OCI-LY1 (cell line): ENCODE measurements around the gene ADGRV1.

Experiments
- EZH2 ChIP-seq: fragments of 200-600 bp; sonication (generic), shearing (Covaris generic); IDR thresholded peaks from 2 replicates; pipeline ENCODE4 v1.8.0; 2017; ENCODE audit warnings: borderline replicate concordance, mixed run types, mild to moderate bottlenecking, antibody characterized with exemption, low read length, moderate library complexity, mixed read lengths
- TF ChIP-seq, protein P1 (sequence below): fragments of 200-600 bp; sonication (generic), shearing (Covaris generic); IDR thresholded peaks from 2 replicates; pipeline ENCODE4 v1.5.1; 2017; ENCODE audit warnings: mild to moderate bottlenecking, antibody characterized with exemption, low read length, moderate library complexity, mixed read lengths

DNA sequence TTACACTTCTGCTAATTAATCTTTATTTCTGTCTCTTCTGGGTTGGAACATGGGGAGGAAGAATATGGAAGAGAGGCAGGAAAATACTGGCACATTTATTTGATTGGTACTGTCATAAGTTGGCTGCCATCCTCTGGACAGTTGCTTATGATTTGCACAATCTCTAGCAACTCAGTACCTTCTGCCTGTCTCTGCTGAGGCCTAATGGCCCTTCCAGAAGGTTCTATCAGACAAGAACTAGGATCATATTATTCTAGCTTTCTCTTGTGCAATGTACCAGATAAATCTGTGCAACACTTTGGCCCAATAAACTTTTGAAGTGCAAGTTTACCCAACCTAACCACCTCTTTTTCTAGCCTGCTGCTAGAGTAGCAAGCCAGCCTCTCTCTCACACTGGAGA is 489.5 kb downstream of the ADGRV1 start:
- TF ChIP-seq EZH2, result no peak
- TF ChIP-seq, protein P1, sequence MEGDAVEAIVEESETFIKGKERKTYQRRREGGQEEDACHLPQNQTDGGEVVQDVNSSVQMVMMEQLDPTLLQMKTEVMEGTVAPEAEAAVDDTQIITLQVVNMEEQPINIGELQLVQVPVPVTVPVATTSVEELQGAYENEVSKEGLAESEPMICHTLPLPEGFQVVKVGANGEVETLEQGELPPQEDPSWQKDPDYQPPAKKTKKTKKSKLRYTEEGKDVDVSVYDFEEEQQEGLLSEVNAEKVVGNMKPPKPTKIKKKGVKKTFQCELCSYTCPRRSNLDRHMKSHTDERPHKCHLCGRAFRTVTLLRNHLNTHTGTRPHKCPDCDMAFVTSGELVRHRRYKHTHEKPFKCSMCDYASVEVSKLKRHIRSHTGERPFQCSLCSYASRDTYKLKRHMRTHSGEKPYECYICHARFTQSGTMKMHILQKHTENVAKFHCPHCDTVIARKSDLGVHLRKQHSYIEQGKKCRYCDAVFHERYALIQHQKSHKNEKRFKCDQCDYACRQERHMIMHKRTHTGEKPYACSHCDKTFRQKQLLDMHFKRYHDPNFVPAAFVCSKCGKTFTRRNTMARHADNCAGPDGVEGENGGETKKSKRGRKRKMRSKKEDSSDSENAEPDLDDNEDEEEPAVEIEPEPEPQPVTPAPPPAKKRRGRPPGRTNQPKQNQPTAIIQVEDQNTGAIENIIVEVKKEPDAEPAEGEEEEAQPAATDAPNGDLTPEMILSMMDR, result no peak
